Adrenal gland (tissue), 5 donors: ENCODE measurements around the gene PLAC1.

Experiments
- CTCF ChIP-seq, 6 experiments: fragments of 450-650 bp in 4 of 6; fragments of 200-600 bp in 2 of 6; sonication (generic) in 1 of 6; IDR thresholded peaks; 1 replicate in 5 of 6; 2 replicates in 1 of 6; pipeline versions ENCODE4 v1.5.1 to v1.8.0; 2016 to 2021; ENCODE audit warnings: antibody characterized with exemption in 6 of 6, mild to moderate bottlenecking in 2 of 6, moderate library complexity in 1 of 6
- POLR2A ChIP-seq, 2 donors: fragments of 450-650 bp; IDR thresholded peaks; one replicate each; pipeline ENCODE4 v1.6.1; 2017; ENCODE audit warnings: antibody characterized with exemption in 2 of 2, mild to moderate bottlenecking in 2 of 2, moderate library complexity in 1 of 2
- donor health status: DM: no; HTN: no; CAD: no.

DNA sequence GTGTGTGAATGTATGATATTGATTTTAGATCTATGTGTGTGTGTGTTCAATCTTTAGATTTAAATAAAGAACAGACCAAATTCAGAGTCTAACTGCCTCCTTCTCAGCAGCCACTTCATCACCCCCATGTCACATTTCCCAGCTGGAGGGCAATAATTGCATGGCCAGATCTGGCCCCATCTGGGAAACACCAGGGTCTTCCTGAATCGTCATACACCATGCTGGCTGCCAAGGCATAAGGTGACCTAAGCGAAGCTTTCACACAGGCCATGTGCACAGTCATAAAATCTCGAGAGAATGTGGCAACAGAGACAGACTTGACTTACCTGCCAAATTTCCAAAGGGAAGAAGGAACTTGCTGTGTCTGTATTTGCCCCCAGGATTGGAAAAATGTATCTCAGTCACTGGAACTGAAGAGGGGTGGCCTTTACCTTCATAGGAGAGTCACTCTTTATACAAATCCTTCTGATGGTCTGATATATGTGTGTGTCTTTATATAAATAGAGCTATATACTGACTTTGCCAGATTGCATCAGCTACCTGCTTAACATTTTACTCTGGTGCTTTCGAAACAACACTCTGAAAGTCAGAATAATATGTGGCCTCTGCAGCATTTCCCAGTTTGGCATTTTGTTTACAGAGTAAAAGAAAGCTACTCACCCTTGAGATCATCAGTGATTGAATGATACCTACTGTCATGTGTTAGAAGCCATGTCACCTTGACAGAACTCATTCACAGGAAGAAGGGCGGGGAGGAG lies at the start of gene PLAC1:
- TF ChIP-seq POLR2A (IDR thresholded peaks at IDR 0.05) (no peak), CTCF (IDR thresholded peaks at IDR 0.05) (no peak)
